PC-3 (cell line): Measurements from ENCODE around the gene B4GALNT4. TPM values are rescaled to one million over a fixed set of nuclear protein-coding genes. Genes with fewer than 3 reads are reported as not detected.

Source experiments
- ATAC-seq: fragments of 200-7000 bp; cut with Tn5 transposase; 2 replicates; pipeline ENCODE4 v1.9.1; 2020; ENCODE audit warnings: mild to moderate bottlenecking, moderate library complexity
- BruUV-seq: library from RNA; stranded (reverse); fragments of 400-500 nt; replicated peaks from 2 replicates; lab custom pipeline; 2021; lab: Mats Ljungman, UMichigan
- CTCF ChIA-PET: fragments of 300-600 bp; sonication (Branson Sonifier 250); formaldehyde crosslinking; loops from one replicate; lab custom pipeline; 2022; ENCODE audit warnings: antibody characterized with exemption; lab: Charles Lee
- POLR2A ChIA-PET: fragments of 300-600 bp; sonication (Branson Sonifier 250); formaldehyde crosslinking; loops from one replicate; lab custom pipeline; 2022; ENCODE audit warnings: antibody characterized with exemption; ENCODE audit not compliant: unreplicated experiment; lab: Charles Lee
- DNase-seq: peaks from one replicate; pipeline ENCODE4 v3.0.0-alpha.2; 2015
- H2AFZ ChIP-seq: fragments of 300-600 bp; sonication (generic); 2 replicates; pipeline ENCODE4 v1.6.0; 2016; ENCODE audit warnings: antibody characterized with exemption, low read length
- H3F3A ChIP-seq: fragments of 300-600 bp; sonication (generic); one replicate; pipeline ENCODE4 v1.6.0; 2017; ENCODE audit warnings: antibody characterized with exemption, low read length, control low read depth, mild to moderate bottlenecking; ENCODE audit not compliant: unreplicated experiment
- H3K27ac ChIP-seq: fragments of 300-600 bp; sonication (generic); 2 replicates; pipeline ENCODE4 v1.5.1; 2016; ENCODE audit warnings: mild to moderate bottlenecking, low read length
- H3K27me3 ChIP-seq: fragments of 300-600 bp; sonication (generic); 2 replicates; pipeline ENCODE4 v1.6.1; 2016; ENCODE audit warnings: low read length, mixed read lengths
- H3K36me3 ChIP-seq: fragments of 300-600 bp; sonication (generic); 2 replicates; pipeline ENCODE4 v1.6.1; 2016; ENCODE audit warnings: low read depth, mixed run types, low read length, mixed read lengths
- H3K4me1 ChIP-seq: fragments of 300-600 bp; sonication (generic); 2 replicates; pipeline ENCODE4 v1.5.1; 2016; ENCODE audit warnings: low read length; ENCODE audit not compliant: insufficient read depth
- H3K4me2 ChIP-seq: fragments of 300-600 bp; sonication (generic); 2 replicates; pipeline ENCODE4 v1.6.0; 2016; ENCODE audit warnings: low read length
- H3K4me3 ChIP-seq: fragments of 300-600 bp; sonication (generic); 2 replicates; pipeline ENCODE4 v1.5.1; 2016; ENCODE audit warnings: mild to moderate bottlenecking, low read length, mixed read lengths
- H3K79me2 ChIP-seq: fragments of 300-600 bp; sonication (generic); 2 replicates; pipeline ENCODE4 v1.6.1; 2017; ENCODE audit warnings: low read length, mixed read lengths
- H3K9ac ChIP-seq: fragments of 300-600 bp; sonication (generic); 2 replicates; pipeline ENCODE4 v1.6.0; 2016; ENCODE audit warnings: mild to moderate bottlenecking, low read length
- H3K9me2 ChIP-seq: fragments of 300-600 bp; sonication (generic); replicated peaks from 2 replicates; pipeline ENCODE4 v1.6.1; 2016; ENCODE audit warnings: mixed run types, low read length, mixed read lengths
- H3K9me3 ChIP-seq: fragments of 300-600 bp; sonication (generic); 2 replicates; pipeline ENCODE4 v1.6.1; 2016; ENCODE audit warnings: low read length, mixed read lengths
- H4K20me1 ChIP-seq: fragments of 300-600 bp; sonication (generic); 2 replicates; pipeline ENCODE4 v1.6.1; 2016; ENCODE audit warnings: low read length, mixed read lengths
- CTCF ChIP-seq: fragments of 300-600 bp; sonication (generic); conservative IDR thresholded peaks from 2 replicates; pipeline ENCODE4 v1.5.1; 2017; ENCODE audit warnings: antibody characterized with exemption, low read depth, mild to moderate bottlenecking, low read length
- EZH2 ChIP-seq: fragments of 300-600 bp; sonication (generic); IDR thresholded peaks from one replicate; pipeline ENCODE4 v1.6.1; 2017; ENCODE audit warnings: antibody characterized with exemption, mild to moderate bottlenecking, low read length; ENCODE audit not compliant: unreplicated experiment
- EZH2phosphoT487 ChIP-seq: fragments of 300-600 bp; sonication (generic); IDR thresholded peaks from 2 replicates; pipeline ENCODE4 v1.6.1; 2018; ENCODE audit warnings: mild to moderate bottlenecking, antibody characterized with exemption, low read length, borderline replicate concordance
- intact Hi-C: fragments of 100-400 bp; cut with micrococcal nuclease; formaldehyde crosslinking; loops from 2 replicates; pipeline ENCODE4 v1.9.0; 2023
- total RNA-seq: library from RNA; depleted of rRNA; stranded (reverse); fragments of >200 nt; gene quantifications from 2 replicates; pipeline ENCODE4 v1.2.3, GENCODE V29; 2014

B4GALNT4 gene
- total RNA-seq, 1 experiment from 2014 or later: 52.9 TPM

GRCh38 chr11:370070-370941, 1.0 kb downstream of the B4GALNT4 start:
- ChIA-PET CTCF (no interaction called here), POLR2A (interaction anchor here (0.6 kb wide), 2 partner anchors 70 to 163 kb away, joined by 3 read pairs; partner anchors contain the start of gene RIC8A)
- intact Hi-C loops: no loop called here
- Histone ChIP-seq H3F3A (no peaks in the 10 kb centered on the region), H4K20me1 (no peaks in the 10 kb centered on the region), H3K4me3 (peak overlapping the region; percentile 69), H3K9me3 (no peaks in the 10 kb centered on the region), H3K4me2 (peak overlapping the region; percentile 87), H3K4me1 (peaks cover 6% of the 10 kb centered on the region; the same call in 1 of the 2 replicates), H3K36me3 (no peaks in the 10 kb centered on the region), H3K9ac (peak overlapping the region; percentile 52), H3K9me2 (no peaks in the 10 kb centered on the region), H3K27ac (no peak overlapping the region), H2AFZ (no peak overlapping the region), H3K79me2 (peaks cover 10% of the 10 kb centered on the region), H3K27me3 (no peaks in the 10 kb centered on the region)
- DNase-seq (no peak), ATAC-seq (no peak)
- TF ChIP-seq EZH2phosphoT487 (no peak), CTCF (no peak), EZH2 (no peak)
- BruUV-seq: TSS peak; percentile 12

- H3K27ac ChIP-seq: no peak overlapping the region
- no peak for DNase-seq
- ATAC-seq: no peak
- H3K4me1 ChIP-seq: peaks cover 6% of the 10 kb centered on the region; the same call in 1 of the 2 replicates
- CTCF ChIA-PET: no interaction called here
- H3K9ac ChIP-seq: no peak overlapping the region
- H3F3A ChIP-seq: no peaks in the 10 kb centered on the region
- H3K79me2 ChIP-seq: peaks cover 10% of the 10 kb centered on the region
- intact Hi-C loops: no loop called here
- TF ChIP-seq EZH2 (no peak), CTCF (no peak), EZH2phosphoT487 (no peak)
- POLR2A ChIA-PET: no interaction called here
- H3K9me3 ChIP-seq: no peaks in the 10 kb centered on the region
- H3K9me2 ChIP-seq: no peaks in the 10 kb centered on the region
- H2AFZ ChIP-seq: no peak overlapping the region
- no peaks in the 10 kb centered on the region for H4K20me1 ChIP-seq
- no TSS peak for BruUV-seq
- H3K4me3 ChIP-seq: no peak overlapping the region
- peak overlapping the region; percentile 87; the same call in 1 of the 2 replicates for H3K4me2 ChIP-seq
- H3K36me3 ChIP-seq: no peaks in the 10 kb centered on the region
- H3K27me3 ChIP-seq: no peaks in the 10 kb centered on the region
These were observed 1.8 kb downstream of the B4GALNT4 start for GRCh38 chr11:371051-371450.
